CMK (cell line): ENCODE results near the gene LSM7.

Experiments used
- DNase-seq: peaks from one replicate; pipeline ENCODE4 v3.0.0-alpha.2; 2010; ENCODE audit warnings: low read depth

Gene LSM7

GRCh38 chr19:2338055-2338615 lies 9.7 kb upstream of the LSM7 start:
- no peak for DNase-seq

GRCh38 chr19:2337329-2337707 lies 8.9 kb upstream of the LSM7 start:
- no peak for DNase-seq

DNA sequence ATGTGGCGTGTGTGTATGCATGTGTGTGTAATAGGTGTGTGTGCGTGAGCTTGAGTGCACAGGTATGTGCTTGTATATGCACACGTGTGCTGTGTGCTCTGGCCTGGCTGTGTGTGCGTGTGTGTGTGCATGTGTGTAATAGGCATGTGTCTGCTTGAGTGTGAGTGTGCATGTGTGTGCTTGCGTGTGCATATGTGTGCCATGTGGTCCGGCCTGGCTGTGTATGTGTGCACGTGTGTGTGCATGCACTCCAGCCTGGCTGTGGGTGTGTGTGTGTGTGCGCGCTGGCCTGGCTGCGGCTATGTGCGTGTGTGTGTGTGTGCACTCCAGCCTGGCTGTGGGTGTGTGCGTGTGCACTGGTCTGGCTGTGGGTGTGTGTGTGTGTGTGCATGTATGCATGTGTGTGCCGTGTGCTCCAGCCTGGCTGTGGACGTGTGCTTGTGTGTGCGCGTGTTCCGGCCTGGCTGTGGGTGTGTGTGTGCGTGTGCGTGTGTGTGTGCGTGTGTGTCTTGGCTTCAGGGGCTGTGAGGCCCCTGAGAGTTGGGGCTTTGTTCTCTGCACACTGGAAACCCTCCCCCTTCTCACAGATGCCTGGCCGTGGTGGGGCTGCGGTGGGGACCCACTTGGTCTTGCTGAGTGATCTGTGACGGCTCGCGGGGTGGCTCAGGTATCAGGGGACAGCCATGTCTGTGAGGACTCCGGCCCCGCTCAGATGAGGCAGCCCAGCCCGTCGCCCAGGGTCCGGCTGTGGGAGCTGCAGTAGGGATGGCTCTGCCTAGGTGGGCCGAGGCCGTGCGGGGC lies 8.3 kb upstream of the LSM7 start:
- no peak for DNase-seq

DNA sequence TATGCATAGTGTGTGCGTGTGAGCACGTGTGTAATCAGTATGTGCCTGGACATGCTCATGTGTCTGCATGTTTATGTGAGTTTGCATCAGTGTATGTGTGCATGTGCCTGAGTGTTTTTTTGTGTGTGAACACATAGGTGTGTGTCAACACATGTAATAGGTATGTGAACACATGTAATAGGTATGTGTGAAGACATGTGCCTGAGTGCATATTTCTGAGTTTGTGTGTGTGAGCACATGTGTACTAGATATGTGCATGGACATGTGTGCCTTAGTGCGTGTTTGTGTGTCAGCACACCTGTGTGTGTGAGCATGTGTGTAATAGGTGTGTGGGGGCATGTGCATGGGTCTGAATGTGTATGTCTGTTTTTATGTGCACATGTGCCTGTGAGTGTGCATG lies 7.5 kb upstream of the LSM7 start:
- DNase-seq, result no peak

DNA sequence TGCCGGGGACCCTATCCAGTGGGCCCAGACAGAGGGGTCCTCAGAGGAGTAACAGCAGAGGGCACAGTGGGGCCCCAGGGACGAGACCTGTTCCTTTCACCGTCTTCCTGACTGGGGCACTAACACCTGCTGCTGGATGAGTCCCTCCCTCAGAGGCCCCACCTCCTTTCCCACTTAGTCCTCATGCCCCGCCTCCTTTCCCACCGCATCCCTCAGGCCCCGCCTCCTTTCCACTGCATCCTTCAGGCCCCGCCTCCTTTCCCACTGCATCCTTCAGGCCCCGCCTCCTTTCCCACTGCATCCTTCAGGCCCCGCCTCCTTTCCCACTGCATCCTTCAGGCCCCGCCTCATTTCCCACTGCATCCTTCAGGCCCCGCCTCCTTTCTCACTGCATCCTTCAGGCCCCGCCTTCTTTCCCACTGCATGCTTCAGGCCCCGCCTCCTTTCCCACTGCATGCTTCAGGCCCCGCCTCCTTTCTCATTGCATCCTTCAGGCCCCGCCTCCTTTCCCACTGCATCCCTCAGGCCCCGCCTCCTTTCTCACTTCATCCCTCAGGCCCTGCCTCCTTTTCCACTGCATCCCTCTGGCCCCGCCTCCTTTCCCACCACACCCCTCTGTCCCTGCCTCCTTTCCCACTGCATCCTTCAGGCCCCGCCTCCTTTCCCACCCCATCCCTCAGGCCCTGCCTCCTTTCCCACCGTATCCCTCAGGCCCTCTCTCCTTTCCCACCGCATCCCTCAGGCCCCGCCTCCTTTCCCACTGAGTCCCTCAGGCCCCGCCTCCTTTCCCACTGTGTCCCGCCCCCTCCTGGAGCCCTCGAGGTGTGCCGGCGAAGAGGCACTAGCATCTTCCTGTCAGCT lies 6.8 kb upstream of the LSM7 start:
- DNase-seq, result no peak

GRCh38 chr19:2334426-2334825 lies 6.0 kb upstream of the LSM7 start:
- DNase-seq, result no peak

DNA sequence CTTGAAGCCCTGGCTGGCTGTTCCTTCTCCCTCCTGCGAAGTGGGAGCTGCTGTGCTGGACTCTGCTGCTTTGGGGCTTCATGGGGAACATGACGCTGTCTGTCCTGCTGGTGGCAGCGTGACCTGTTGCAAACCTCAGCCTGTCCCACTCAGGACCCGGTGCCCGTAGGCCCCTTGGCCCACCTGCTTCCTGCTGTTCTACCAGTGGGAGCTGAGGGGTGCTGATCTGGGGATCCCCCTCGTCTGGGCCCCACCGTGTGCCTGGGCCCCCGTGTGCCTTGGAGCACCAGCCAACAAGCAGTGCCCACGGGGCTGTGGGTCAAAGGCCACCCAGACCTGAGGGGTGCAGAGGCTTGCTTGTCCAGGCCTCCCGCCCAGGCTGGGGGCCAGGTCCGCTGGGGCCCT lies 5.4 kb upstream of the LSM7 start:
- DNase-seq, result no peak

DNA sequence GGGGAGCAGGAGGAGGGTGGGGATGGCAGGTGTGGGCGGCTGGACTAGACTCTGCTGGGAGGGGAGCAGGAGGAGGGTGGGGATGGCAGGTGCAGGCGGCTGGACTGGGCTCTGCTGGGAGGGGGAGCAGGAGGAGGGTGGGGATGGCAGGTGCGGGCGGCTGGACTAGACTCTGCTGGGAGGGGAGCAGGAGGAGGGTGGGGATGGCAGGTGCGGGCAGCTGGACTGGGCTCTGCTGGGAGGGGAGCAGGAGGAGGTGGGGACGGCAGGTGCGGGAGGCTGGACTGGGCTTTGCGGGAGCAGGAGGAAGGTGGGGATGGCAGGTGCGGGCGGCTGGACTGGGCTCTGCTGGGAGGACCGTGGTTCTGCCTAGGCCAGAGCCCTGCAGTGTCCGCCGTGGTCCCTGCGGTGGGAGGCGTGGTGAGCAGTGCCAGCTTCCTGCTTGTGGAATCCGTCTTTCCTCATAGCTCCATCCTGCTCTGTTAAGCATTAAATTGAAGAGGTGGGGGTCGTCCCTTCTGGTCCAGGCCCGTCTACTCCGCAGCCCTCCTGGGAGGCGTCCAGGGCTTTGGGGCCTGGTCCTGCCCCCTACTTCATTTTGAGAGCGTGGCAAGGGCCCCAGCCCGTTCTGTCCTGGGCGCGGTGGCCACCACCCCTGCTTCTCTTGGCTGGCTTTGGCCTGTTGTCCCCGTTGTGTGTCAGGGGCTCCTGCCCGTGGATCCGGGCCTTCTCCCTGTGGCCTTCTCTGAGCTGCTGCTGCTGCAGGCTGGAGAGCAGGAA lies 4.8 kb upstream of the LSM7 start:
- no peak for DNase-seq

DNA sequence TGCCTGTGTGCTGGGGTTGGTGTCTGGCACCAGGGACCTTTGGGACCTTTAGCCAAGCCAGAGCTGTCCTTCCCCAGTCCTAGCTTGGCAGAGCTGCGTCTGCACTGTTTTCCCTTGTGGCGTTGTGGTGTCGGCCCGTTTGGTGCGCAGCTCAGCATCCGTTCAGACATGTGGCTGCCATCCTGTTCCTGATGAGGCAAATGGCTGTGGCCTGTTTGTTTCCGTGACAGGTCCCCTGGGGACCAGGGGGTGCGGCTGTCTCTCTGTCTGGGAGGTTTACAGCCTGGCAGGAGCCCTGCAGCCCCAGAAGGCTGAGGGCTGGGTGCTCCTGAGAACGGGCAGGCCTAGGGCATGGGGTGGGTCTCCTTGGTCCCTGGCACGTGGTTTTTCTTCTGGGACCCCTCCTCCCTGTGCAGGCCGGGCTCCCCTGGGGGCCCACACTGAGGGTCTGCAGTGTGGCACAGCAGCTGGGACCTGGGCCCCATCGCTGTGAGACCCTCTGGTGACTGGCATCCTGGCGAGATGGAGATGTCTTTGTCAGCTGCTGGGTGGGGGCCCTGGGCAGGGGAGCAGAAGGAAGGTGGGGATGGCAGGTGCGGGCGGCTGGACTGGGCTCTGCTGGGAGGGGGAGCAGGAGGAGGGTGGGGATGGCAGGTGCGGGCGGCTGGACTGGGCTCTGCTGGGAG lies 4.1 kb upstream of the LSM7 start:
- no peak for DNase-seq

DNA sequence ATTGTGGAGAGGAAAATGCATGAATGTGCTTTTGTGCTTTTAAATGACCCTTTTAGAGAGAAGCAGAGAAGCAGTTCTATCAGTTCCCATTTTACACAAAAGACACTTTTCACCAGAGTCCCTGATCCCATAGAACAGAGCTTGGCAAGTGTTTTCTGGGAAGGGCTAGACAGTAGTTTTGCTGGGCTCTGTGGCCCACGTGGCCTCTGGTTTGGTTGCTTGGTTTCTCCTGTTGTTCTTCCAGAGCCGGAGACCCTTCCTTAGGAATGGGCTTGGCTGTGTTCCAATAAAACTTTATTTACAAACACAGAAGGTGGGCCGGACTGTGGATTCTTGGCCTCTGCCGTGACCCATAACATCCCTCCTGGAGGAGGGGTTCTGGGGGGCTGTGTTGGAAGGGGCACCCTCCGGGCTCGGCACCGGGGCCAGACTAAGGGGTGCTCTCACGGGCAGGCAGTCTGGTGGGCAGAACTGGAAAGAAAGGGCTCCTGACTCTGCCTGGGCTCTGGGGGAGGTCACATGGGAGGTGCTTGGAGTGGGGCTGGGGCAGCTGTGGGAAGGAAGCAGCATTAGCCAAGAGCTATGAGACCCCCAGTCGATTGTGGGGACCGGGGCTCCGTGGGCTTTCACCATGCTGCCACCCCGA lies 3.3 kb upstream of the LSM7 start:
- no peak for DNase-seq

DNA sequence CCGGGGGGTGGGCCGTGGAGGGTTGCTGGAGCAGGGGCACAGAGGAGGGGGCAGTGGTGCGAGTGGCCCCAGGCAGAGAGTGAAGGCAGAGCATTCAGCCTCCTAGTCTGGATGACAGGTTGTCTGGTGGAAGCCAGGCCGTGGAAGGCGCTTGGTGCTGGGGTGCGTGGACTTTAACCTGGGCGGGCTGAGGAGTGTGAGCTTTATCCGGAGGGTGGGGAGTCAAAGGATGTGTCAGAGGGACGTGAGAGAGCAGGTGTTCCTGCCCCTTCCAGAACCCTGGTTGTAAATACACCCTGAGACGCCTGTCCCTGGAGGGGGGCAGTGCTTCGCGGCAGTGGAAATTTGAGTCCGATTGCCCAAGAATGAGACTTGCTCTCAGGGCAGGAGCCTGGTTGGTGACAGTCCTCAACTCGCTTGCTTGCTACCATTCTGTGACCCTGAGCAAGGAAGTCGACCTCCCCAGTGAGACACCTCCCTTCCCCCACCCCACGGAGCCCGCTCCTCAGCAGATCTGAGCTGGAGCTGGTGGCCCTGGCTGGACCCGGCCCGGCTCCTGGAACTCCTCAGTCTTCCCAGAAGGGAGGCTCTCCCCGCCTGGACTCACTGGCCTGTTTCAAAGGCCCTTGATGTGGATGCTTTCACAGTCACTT lies 2.4 kb upstream of the LSM7 start:
- no peak for DNase-seq

DNA sequence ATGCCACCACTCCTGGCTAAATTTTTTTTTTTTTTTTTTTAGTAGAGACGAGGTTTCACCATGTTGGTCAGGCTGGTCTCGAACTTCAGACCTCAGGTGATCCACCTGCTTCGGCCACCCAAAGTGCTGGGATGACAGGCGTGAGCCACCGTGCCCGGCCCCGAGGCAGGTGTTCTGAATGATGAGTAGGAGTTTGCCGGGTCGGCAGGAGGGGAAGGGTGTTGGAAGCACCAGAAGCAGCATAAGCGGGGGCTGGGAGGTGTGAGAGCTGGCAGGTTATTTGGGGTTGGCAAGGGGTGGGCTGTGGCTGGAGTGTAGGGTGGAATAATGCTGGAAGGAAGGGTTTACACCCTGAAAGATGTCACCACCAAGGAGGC lies 1.9 kb upstream of the LSM7 start:
- no peak for DNase-seq

DNA sequence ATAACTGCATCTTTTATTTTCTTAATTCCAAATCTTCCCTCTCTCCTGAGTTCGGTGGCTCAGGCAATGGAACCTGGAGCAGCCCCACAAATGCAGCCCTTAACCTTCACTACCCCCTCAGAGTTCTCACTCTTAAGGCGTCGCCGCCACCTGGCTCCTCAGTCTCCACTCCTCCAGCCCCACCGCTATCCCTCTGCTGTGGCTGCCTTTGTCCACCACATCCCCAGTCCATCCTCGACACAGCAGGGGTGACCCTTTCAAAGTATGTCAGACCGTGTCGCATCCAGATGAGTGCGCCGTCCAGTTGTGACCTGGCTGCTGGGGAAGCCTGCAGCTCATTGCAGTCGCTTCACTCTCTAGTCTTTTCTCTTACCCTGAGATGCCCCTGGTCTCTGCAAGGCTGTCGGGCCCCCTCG lies 1.1 kb upstream of the LSM7 start:
- no peak for DNase-seq

- DNase-seq, result no peak
These were observed 728 bp upstream of the LSM7 start for GRCh38 chr19:2329149-2329478.

DNA sequence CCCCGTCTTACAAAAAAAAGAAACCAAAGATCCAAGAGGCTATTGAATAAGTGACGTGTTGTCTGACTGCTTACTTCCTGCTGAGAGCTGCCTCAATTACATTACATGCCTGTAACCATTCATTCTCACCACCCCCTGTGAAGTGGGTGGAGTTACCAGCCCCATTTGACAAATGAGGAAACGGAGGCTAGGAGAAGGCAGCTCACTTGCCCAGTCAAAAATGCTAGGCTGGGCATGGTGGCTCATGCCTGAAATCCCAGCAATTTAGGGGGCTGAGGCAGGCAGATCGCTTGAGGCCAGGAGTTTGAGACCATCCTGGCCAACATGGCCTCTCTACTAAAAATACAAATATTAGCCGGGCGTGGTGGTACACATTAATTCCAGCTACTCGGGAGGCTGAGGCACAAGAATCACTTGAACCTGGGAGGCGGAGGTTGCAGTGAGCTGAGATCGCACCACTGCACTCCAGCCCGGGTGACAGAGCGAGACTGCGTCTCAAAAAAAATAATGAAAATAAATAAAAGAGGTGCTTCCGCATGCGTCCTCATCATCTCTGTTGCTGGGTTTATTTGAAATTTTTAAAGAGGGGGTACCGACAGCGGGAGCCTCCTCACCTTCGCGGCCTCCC lies 499 bp downstream of the LSM7 start:
- no peak for DNase-seq

DNA sequence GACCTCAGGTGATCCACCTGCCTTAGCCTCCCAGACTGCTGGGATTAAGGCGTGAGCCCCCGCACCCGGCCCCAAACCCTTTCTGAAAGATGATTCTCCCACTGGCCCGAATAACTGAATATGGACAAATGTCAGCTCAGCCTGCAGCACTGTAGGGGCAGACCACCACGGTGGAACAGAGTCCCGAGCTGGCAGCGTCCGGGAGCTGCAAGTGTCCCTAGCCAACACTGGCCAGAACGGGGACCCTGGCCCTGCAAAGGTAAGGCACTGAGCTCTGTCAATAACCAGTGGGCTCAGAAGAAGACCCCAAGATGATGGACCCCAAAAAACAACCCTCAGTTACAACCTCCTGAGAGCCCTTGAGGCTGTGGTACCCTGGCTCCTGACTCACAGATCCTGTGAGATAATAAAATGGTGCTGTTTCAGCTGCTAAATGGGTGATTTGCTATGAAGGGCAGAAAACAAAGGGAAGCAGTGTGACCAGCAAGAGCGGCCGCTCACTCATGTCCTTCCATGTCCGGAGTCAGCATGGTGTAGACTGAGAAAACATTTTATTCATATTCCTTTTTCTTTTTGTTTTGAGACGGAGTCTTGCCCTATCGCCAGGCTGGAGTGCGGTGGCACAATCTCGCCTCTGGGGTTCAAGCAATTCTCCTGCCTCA lies 1.6 kb downstream of the LSM7 start:
- no peak for DNase-seq

DNA sequence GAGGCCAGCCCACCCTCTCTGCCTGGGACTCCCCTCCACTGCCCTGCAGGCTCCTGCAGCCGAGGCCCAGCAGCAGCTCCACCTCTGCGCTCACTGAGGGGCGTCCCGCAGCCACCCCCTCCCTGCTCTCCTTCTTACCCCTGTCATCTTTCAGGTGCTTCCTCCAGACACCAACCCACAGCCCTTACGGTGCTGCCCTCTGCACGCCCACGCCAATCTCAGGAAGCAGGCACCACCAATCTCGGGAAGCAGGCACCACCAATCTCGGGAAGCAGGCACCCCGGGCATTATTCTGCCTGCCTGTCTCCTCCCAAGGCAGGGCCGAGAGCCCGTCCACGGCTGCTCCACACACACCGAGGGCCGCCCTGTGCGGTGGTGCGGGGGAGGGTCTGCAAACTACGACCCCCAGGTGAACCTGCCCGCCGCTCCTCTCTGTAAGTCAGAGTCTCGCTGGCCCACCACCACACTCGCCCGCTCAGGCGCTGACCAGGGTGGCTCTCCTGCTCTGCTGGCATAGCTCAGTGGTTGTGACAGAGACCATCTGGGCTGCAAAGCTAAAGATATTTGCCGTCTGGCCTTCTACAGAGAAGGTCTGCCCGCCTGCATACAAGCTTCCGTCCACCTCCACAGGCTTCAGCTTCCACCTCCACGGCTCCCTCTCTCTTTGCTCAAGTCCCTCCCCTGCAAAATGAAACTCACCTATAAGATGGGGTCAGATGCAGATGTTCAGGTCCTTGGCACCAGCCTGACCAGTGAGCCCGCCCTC lies 2.9 kb downstream of the LSM7 start:
- DNase-seq, result peak; percentile 94

GRCh38 chr19:2324220-2324948 lies 4.0 kb downstream of the LSM7 start:
- DNase-seq, result no peak
